AG04449 (cell line): Measurements from ENCODE around the gene KAT2B.

Source experiments
- CTCF ChIA-PET: fragments of 350-600 bp; formaldehyde crosslinking; extraction: SDS; loops from one replicate; lab custom pipeline; 2021; ENCODE audit warnings: antibody characterized with exemption; lab: Yijun Ruan, JAX
- POLR2A ChIA-PET: fragments of 400-600, 350-600 bp; formaldehyde crosslinking; extraction: SDS; loops from one replicate; lab custom pipeline; 2020; ENCODE audit warnings: antibody characterized with exemption, inconsistent platforms; lab: Yijun Ruan, JAX
- DNase-seq: peaks from one replicate; pipeline ENCODE4 v3.0.0-alpha.2; 2010; ENCODE audit warnings: low read depth, low spot score
- H3K4me3 ChIP-seq: 2 replicates; pipeline ENCODE4 v1.5.1; 2011; ENCODE audit warnings: low read depth, mild to moderate bottlenecking, control low read depth, low read length
- TF ChIP-seq, protein P1 (sequence below): IDR thresholded peaks from one replicate; pipeline ENCODE4 v1.5.1; 2011; ENCODE audit warnings: mild to moderate bottlenecking, moderate library complexity, low read length, control low read depth, inconsistent platforms; ENCODE audit not compliant: insufficient read depth; ENCODE audit errors: missing control alignments

The KAT2B gene

GRCh38 chr3:20185679-20186599, 145.7 kb downstream of the KAT2B start, which contains the start of gene SGO1:
TSS of gene SGO1 (minus strand) at chr3:20186206. CDS start at chr3:20184027, 2,179 bp downstream.
- peak within 1 kb of the TSS; percentile 98 for H3K4me3 ChIP-seq
- TF ChIP-seq, protein P1, sequence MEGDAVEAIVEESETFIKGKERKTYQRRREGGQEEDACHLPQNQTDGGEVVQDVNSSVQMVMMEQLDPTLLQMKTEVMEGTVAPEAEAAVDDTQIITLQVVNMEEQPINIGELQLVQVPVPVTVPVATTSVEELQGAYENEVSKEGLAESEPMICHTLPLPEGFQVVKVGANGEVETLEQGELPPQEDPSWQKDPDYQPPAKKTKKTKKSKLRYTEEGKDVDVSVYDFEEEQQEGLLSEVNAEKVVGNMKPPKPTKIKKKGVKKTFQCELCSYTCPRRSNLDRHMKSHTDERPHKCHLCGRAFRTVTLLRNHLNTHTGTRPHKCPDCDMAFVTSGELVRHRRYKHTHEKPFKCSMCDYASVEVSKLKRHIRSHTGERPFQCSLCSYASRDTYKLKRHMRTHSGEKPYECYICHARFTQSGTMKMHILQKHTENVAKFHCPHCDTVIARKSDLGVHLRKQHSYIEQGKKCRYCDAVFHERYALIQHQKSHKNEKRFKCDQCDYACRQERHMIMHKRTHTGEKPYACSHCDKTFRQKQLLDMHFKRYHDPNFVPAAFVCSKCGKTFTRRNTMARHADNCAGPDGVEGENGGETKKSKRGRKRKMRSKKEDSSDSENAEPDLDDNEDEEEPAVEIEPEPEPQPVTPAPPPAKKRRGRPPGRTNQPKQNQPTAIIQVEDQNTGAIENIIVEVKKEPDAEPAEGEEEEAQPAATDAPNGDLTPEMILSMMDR, result no peak
- CTCF ChIA-PET, result interaction anchor here (0.8 to 2.1 kb wide), 4 partner anchors 10 to 300 kb away, joined by 3 to 5 read pairs (median 3); no protein-coding TSS in a partner anchor
- POLR2A ChIA-PET, result interaction anchor here (0.7 to 1.0 kb wide), 2 partner anchors 14 to 321 kb away, joined by 3 read pairs; no protein-coding TSS in a partner anchor
- DNase-seq, result peak; percentile 65

- CTCF ChIA-PET, result interaction anchor here (0.8 to 2.1 kb wide), 4 partner anchors 9 to 301 kb away, joined by 3 to 5 read pairs (median 3); no protein-coding TSS in a partner anchor
- POLR2A ChIA-PET, result interaction anchor here (0.7 to 1.0 kb wide), 2 partner anchors 15 to 321 kb away, joined by 3 read pairs; no protein-coding TSS in a partner anchor
- TF ChIP-seq, protein P1, result no peak
- peak overlapping the region; percentile 98 for H3K4me3 ChIP-seq
- DNase-seq, result no peak
Observed at GRCh38 chr3:20186600-20187004, 146.4 kb downstream of the KAT2B start.

- no peak overlapping the region for H3K4me3 ChIP-seq
- ChIA-PET POLR2A (no interaction called here), CTCF (no interaction called here)
- DNase-seq, result no peak
- TF ChIP-seq, protein P1, result no peak
Observed at GRCh38 chr3:20190991-20191390, 150.7 kb downstream of the KAT2B start.

DNA sequence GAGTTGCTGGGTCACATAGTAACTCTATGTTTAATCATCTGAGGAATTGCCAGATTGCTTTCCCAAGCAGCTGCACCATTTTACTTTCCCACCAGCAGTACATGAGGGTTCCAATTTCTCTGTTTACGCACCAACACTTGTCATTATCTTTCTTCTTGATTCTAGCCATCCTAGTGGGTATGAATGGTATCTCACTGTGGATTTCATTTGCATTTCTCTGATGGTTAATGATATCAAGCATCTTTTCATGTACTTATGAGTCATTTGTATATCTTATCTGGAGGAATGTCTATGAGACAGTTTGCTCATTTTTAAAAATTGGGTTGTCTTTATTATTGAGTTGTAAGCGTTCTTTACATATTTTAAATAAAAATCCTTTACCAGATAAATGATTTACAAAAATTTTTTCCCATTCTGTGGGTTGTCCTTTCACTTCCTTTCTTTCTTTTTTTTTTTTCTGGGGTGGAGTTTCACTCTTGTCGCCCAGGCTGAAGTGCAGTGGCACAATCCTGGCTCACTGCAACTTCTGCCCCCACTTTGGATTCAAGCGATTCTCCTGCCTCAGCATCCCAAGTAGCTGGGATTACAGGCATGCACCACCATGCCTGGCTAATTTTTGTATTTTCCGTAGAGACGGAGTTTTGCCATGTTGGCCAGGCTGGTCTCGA, 154.7 kb downstream of the KAT2B start:
- no peak for DNase-seq
- POLR2A ChIA-PET, result no interaction called here
- TF ChIP-seq, protein P1, result no peak
- H3K4me3 ChIP-seq, result no peak overlapping the region
- CTCF ChIA-PET, result interaction anchor here (1.1 kb wide), 1 partner anchor 9 kb away, joined by 3 read pairs; the partner anchor contains the start of gene SGO1

DNA sequence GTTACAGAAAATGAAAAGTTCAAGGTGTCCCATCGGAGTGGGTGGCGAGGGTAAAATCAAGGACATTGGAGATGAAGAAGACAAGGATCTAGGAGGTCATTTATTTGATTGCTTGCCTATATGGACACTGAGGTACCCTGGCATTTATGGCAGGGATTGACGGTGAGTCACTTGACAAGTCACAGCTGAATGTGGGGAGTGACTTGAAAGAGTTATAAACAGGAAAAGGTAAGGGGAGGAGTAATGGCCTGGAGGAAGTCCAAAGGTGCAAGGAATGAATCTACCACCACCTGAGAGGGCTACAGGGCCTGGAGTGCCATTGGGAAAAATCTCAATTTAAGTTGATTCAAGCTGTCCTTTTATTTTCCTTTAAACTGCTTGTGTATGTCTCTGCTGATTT, 157.5 kb downstream of the KAT2B start:
- no peak for DNase-seq
- TF ChIP-seq, protein P1, result no peak
- POLR2A ChIA-PET, result no interaction called here
- CTCF ChIA-PET, result no interaction called here
- H3K4me3 ChIP-seq, result no peak overlapping the region

DNA sequence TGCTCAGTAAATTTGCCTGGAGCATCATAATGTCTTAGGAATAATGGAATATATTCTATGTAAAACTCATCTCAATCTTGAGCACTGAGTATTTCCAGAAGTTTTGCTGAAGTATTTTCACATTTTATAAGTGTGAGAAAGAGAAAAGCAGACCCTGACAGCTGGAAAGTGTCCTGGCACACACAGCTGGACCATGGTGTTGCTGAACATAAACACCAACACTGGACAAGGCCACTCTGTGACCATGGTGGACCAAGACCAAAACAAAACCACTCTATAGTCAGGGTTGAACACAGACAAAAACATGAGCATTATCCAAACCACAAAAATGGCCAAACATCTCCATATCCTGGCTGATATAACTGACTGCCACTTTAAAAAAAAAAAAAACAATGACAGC, 160.9 kb downstream of the KAT2B start:
- TF ChIP-seq, protein P1, result no peak
- POLR2A ChIA-PET, result no interaction called here
- no peak overlapping the region for H3K4me3 ChIP-seq
- CTCF ChIA-PET, result no interaction called here
- DNase-seq, result no peak
